Activated CD4-positive, alpha-beta T cell treated with anti-CD3 and anti-CD28 coated beads for 36 hours (primary cell): ENCODE results near the gene DSC2. TPM values are rescaled to one million over a fixed set of nuclear protein-coding genes. Genes with fewer than 3 reads are reported as not detected.
A peak's percentile ranks its signal among the peaks of the same experiment; 100 is the strongest.
"Not testable (repeated sequence)": the region's sequence is repeated elsewhere in the genome, so short reads cannot be mapped to it uniquely, and the experiment has no call there.

Experiments
- ATAC-seq: fragments of 200-7000 bp; cut with Tn5 transposase; one replicate; pipeline ENCODE4 v1.10.0; 2021; ENCODE audit warnings: mild to moderate bottlenecking, moderate library complexity
- CTCF ChIA-PET: fragments of 350-600 bp; sonication (Branson Sonifier 250); formaldehyde crosslinking; loops from one replicate; lab custom pipeline; 2021; ENCODE audit warnings: antibody characterized with exemption; lab: Charles Lee
- POLR2A ChIA-PET: fragments of 350-600 bp; sonication (Branson Sonifier 250); formaldehyde crosslinking; loops from one replicate; lab custom pipeline; 2021; ENCODE audit warnings: antibody characterized with exemption, inconsistent platforms; lab: Charles Lee
- DNase-seq: peaks from one replicate; pipeline ENCODE4 v3.0.0-alpha.2; 2020
- H3K27ac Mint-ChIP-seq: one replicate; pipeline ENCODE4 v1.8.0; 2021; ENCODE audit warnings: mixed read lengths
- H3K27me3 Mint-ChIP-seq: one replicate; pipeline ENCODE4 v1.8.0; 2021; ENCODE audit warnings: mixed read lengths
- H3K36me3 Mint-ChIP-seq: one replicate; pipeline ENCODE4 v1.8.0; 2021; ENCODE audit warnings: low read depth, mixed read lengths
- H3K4me1 Mint-ChIP-seq: one replicate; pipeline ENCODE4 v1.8.0; 2021; ENCODE audit warnings: mixed read lengths
- H3K4me3 Mint-ChIP-seq: one replicate; pipeline ENCODE4 v1.8.0; 2021; ENCODE audit warnings: mild to moderate bottlenecking, moderate library complexity, mixed read lengths
- H3K9me3 Mint-ChIP-seq: one replicate; pipeline ENCODE4 v1.8.0; 2021; ENCODE audit warnings: low read depth, mixed read lengths
- intact Hi-C, 2 experiments: fragments of 100-400 bp; cut with DNase I in 1 of 2; cut with micrococcal nuclease in 1 of 2; formaldehyde crosslinking; loops; one replicate each; pipeline versions ENCODE4 v1.14.2 to v1.15.1; 2022 to 2024; cut with DNase I, micrococcal nuclease
- total RNA-seq, 2 experiments: library from RNA; stranded (reverse); gene quantifications; one replicate each; pipeline ENCODE4 v1.2.3, GENCODE V29; 2021

DSC2 gene
- total RNA-seq, result under 1 TPM in 1 of 2 experiments, not detected in 1; 0.05 TPM

- Mint-ChIP-seq H3K27me3 (peaks cover 32% of the 10 kb centered on the region), H3K4me1 (no peaks in the 10 kb centered on the region), H3K9me3 (no peaks in the 10 kb centered on the region), H3K4me3 (peak within 1 kb of the TSS; percentile 19), H3K27ac (no peak within 1 kb of the TSS), H3K36me3 (no peaks in the 10 kb centered on the region)
- POLR2A ChIA-PET, result no interaction called here
- CTCF ChIA-PET, result no interaction called here
- no peak for ATAC-seq
- intact Hi-C loops, result no loop called here
- DNase-seq, result peak; percentile 5
These were observed at the start of gene DSC2 for GRCh38 chr18:31102025-31102684. Gene DSC2, minus strand, starts transcription at chr18:31102421. Its CDS starts 450 bp downstream, at chr18:31101971.

GRCh38 chr18:31149351-31149750 lies 47.1 kb upstream of the DSC2 start:
- H3K36me3 Mint-ChIP-seq, result peaks cover 2% of the 10 kb centered on the region
- CTCF ChIA-PET, result no interaction called here
- H3K4me1 Mint-ChIP-seq, result no peaks in the 10 kb centered on the region
- H3K27me3 Mint-ChIP-seq, result no peaks in the 10 kb centered on the region
- no peak for ATAC-seq
- POLR2A ChIA-PET, result no interaction called here
- H3K9me3 Mint-ChIP-seq, result peaks cover 4% of the 10 kb centered on the region
- intact Hi-C loops, result no loop called here
- no peak overlapping the region for H3K27ac Mint-ChIP-seq
- no peak overlapping the region for H3K4me3 Mint-ChIP-seq
- no peak for DNase-seq

GRCh38 chr18:31148600-31148999 lies 46.4 kb upstream of the DSC2 start:
- Mint-ChIP-seq H3K4me3 (no peak overlapping the region), H3K4me1 (no peaks in the 10 kb centered on the region), H3K9me3 (peaks cover 4% of the 10 kb centered on the region), H3K27ac (no peak overlapping the region), H3K36me3 (peaks cover 2% of the 10 kb centered on the region), H3K27me3 (no peaks in the 10 kb centered on the region)
- ChIA-PET POLR2A (no interaction called here), CTCF (no interaction called here)
- intact Hi-C loops, result no loop called here
- DNase-seq (no peak), ATAC-seq (no peak)

- Mint-ChIP-seq H3K27ac (no peak overlapping the region), H3K36me3 (peaks cover 2% of the 10 kb centered on the region), H3K9me3 (peaks cover 3% of the 10 kb centered on the region), H3K27me3 (no peaks in the 10 kb centered on the region), H3K4me1 (no peaks in the 10 kb centered on the region), H3K4me3 (no peak overlapping the region)
- ChIA-PET CTCF (no interaction called here), POLR2A (no interaction called here)
- intact Hi-C loops, result loop anchor here in 1 of 2 experiments (1.0 kb wide), 1 partner anchor 12 kb away; no protein-coding TSS in a partner anchor
- no peak for DNase-seq
- no peak for ATAC-seq
These were observed 44.6 kb upstream of the DSC2 start for GRCh38 chr18:31146809-31147208.

- CTCF ChIA-PET, result no interaction called here
- POLR2A ChIA-PET, result no interaction called here
- Mint-ChIP-seq H3K4me1 (no peaks in the 10 kb centered on the region), H3K36me3 (peaks cover 2% of the 10 kb centered on the region), H3K27ac (no peak overlapping the region), H3K9me3 (peaks cover 3% of the 10 kb centered on the region), H3K27me3 (no peaks in the 10 kb centered on the region), H3K4me3 (no peak overlapping the region)
- ATAC-seq (no peak), DNase-seq (no peak)
- intact Hi-C loops, result no loop called here
These were observed 40.8 kb upstream of the DSC2 start for GRCh38 chr18:31143025-31143424.

- ATAC-seq, result no peak
These were observed 36.5 kb upstream of the DSC2 start for GRCh38 chr18:31138709-31139108.

GRCh38 chr18:31134988-31135529 lies 32.8 kb upstream of the DSC2 start:
- ATAC-seq (no peak), DNase-seq (no peak)
- Mint-ChIP-seq H3K36me3 (no peaks in the 10 kb centered on the region), H3K4me1 (no peaks in the 10 kb centered on the region), H3K27ac (no peak overlapping the region), H3K4me3 (no peak overlapping the region), H3K27me3 (no peaks in the 10 kb centered on the region), H3K9me3 (no peaks in the 10 kb centered on the region)
- CTCF ChIA-PET, result no interaction called here
- intact Hi-C loops, result loop anchor here (1.0 to 10.0 kb wide), 2 partner anchors 12 to 60 kb away; no protein-coding TSS in a partner anchor
- POLR2A ChIA-PET, result no interaction called here

More at GRCh38 chr18:31138709-31139108, 36.5 kb upstream of the DSC2 start:
- no peak overlapping the region for H3K4me3 Mint-ChIP-seq
- ChIA-PET POLR2A (no interaction called here), CTCF (no interaction called here)
- H3K4me1 Mint-ChIP-seq, result no peaks in the 10 kb centered on the region
- no peaks in the 10 kb centered on the region for H3K36me3 Mint-ChIP-seq
- no peaks in the 10 kb centered on the region for H3K27me3 Mint-ChIP-seq
- H3K9me3 Mint-ChIP-seq, result no peaks in the 10 kb centered on the region
- intact Hi-C loops, result loop anchor here in 1 of 2 experiments (10.0 kb wide), 1 partner anchor 64 kb away; no protein-coding TSS in a partner anchor
- no peak for DNase-seq
- no peak overlapping the region for H3K27ac Mint-ChIP-seq

GRCh38 chr18:31129398-31130115 lies 27.3 kb upstream of the DSC2 start:
- ATAC-seq, result no peak
- H3K9me3 Mint-ChIP-seq, result no peaks in the 10 kb centered on the region
- H3K4me1 Mint-ChIP-seq, result no peaks in the 10 kb centered on the region
- no peak overlapping the region for H3K4me3 Mint-ChIP-seq
- no peak for DNase-seq
- POLR2A ChIA-PET, result no interaction called here
- no peak overlapping the region for H3K27ac Mint-ChIP-seq
- intact Hi-C loops, result loop anchor here in 1 of 2 experiments (10.0 kb wide), 1 partner anchor 55 kb away; no protein-coding TSS in a partner anchor
- CTCF ChIA-PET, result no interaction called here
- no peaks in the 10 kb centered on the region for H3K27me3 Mint-ChIP-seq
- no peaks in the 10 kb centered on the region for H3K36me3 Mint-ChIP-seq

- H3K4me1 Mint-ChIP-seq, result no peaks in the 10 kb centered on the region
- POLR2A ChIA-PET, result interaction anchor here (0.7 kb wide), 1 partner anchor 137 kb away, joined by 3 read pairs; no protein-coding TSS in a partner anchor
- H3K36me3 Mint-ChIP-seq, result no peaks in the 10 kb centered on the region
- H3K9me3 Mint-ChIP-seq, result no peaks in the 10 kb centered on the region
- CTCF ChIA-PET, result no interaction called here
- H3K27me3 Mint-ChIP-seq, result no peaks in the 10 kb centered on the region
- no peak for DNase-seq
- no peak for ATAC-seq
- intact Hi-C loops, result no loop called here
- no peak overlapping the region for H3K4me3 Mint-ChIP-seq
- H3K27ac Mint-ChIP-seq, result no peak overlapping the region
These were observed 23.7 kb upstream of the DSC2 start for GRCh38 chr18:31125878-31126277.

GRCh38 chr18:31123125-31123524 lies 20.9 kb upstream of the DSC2 start:
- H3K9me3 Mint-ChIP-seq, intact Hi-C loops, H3K27me3 Mint-ChIP-seq, ATAC-seq, POLR2A ChIA-PET, H3K4me1 Mint-ChIP-seq, H3K4me3 Mint-ChIP-seq, H3K27ac Mint-ChIP-seq, H3K36me3 Mint-ChIP-seq, CTCF ChIA-PET, DNase-seq: not testable (repeated sequence)

GRCh38 chr18:31120594-31120993 lies 18.4 kb upstream of the DSC2 start:
- no peaks in the 10 kb centered on the region for H3K27me3 Mint-ChIP-seq
- no peaks in the 10 kb centered on the region for H3K9me3 Mint-ChIP-seq
- DNase-seq (no peak), ATAC-seq (no peak)
- ChIA-PET POLR2A (no interaction called here), CTCF (interaction anchor here (0.7 kb wide), 1 partner anchor 276 kb away, joined by 3 read pairs; no protein-coding TSS in a partner anchor)
- intact Hi-C loops, result no loop called here
- no peaks in the 10 kb centered on the region for H3K4me1 Mint-ChIP-seq
- H3K4me3 Mint-ChIP-seq, result no peak overlapping the region
- H3K36me3 Mint-ChIP-seq, result no peaks in the 10 kb centered on the region
- no peak overlapping the region for H3K27ac Mint-ChIP-seq
